Measurements from ENCODE around the gene HUS1B.

GRCh38 chr6:692356-692851, 35.5 kb upstream of the HUS1B start:
- no peak for TF ChIP-seq ZFX (CRISPR knock-in tag; IDR thresholded peaks at IDR 0.05; ENCODE audit: low read depth)
- no peak for TF ChIP-seq ATF1 (CRISPR knock-in tag; IDR thresholded peaks at IDR 0.05)
- 0 out of 2 replicates have a peak, but pooled peaks have one; percentile 10 for TF ChIP-seq ZNF512B (CRISPR knock-in tag; IDR thresholded peaks at IDR 0.05; ENCODE audit: borderline replicate concordance)
- no peak for TF ChIP-seq EP300 (IDR thresholded peaks at IDR 0.05; ENCODE audit: low read depth in 2 of 2, low read length in 2 of 2)
- no peak for TF ChIP-seq EP300 (CRISPR knock-in tag; IDR thresholded peaks at IDR 0.05; ENCODE audit: borderline replicate concordance)
- no peak for TF ChIP-seq SMARCE1 (IDR thresholded peaks at IDR 0.05; ENCODE audit: borderline replicate concordance)
- TF ChIP-seq SMC3 (IDR thresholded peaks at IDR 0.05; ENCODE audit: low read length) = no peak
- no peak for TF ChIP-seq ZNF556 (CRISPR knock-in tag; IDR thresholded peaks at IDR 0.05; ENCODE audit: borderline replicate concordance)
- TF ChIP-seq MAFF (IDR thresholded peaks at IDR 0.05; ENCODE audit: low read depth, low read length) = no peak
- TF ChIP-seq ZNF160 (CRISPR knock-in tag; IDR thresholded peaks at IDR 0.05) = no peak
- no peak for TF ChIP-seq ZNF331 (CRISPR knock-in tag; IDR thresholded peaks at IDR 0.05)
